GM12875 (cell line): ENCODE measurements around the gene NRDC.
"Not testable (repeated sequence)": the region's sequence is repeated elsewhere in the genome, so short reads cannot be mapped to it uniquely, and the experiment has no call there.

ENCODE experiments used
- H3K4me3 ChIP-seq: one replicate; pipeline ENCODE4 v1.5.1; 2011; ENCODE audit warnings: low read depth, low read length, control low read depth
- CTCF ChIP-seq: IDR thresholded peaks from 2 replicates; pipeline ENCODE4 v1.5.1; 2011; ENCODE audit warnings: low read depth, mild to moderate bottlenecking, control low read depth, inconsistent platforms, low read length, moderate library complexity, borderline replicate concordance; ENCODE audit not compliant: insufficient read depth

NRDC gene

GRCh38 chr1:51906306-51907078 is 28.0 kb upstream of the NRDC start:
- TF ChIP-seq CTCF = no peak
- H3K4me3 ChIP-seq = no peak overlapping the region

GRCh38 chr1:51902456-51902855 is 23.9 kb upstream of the NRDC start:
- no peak for TF ChIP-seq CTCF
- no peak overlapping the region for H3K4me3 ChIP-seq

- no peak overlapping the region for H3K4me3 ChIP-seq
- TF ChIP-seq CTCF = no peak
Measured at GRCh38 chr1:51901151-51901550, 22.6 kb upstream of the NRDC start.

- H3K4me3 ChIP-seq = no peak overlapping the region
- no peak for TF ChIP-seq CTCF
Measured at GRCh38 chr1:51899022-51899421, 20.5 kb upstream of the NRDC start.

- no peak for TF ChIP-seq CTCF
- no peak overlapping the region for H3K4me3 ChIP-seq
Measured at GRCh38 chr1:51898090-51898734, 19.7 kb upstream of the NRDC start.

GRCh38 chr1:51897699-51898031 is 19.1 kb upstream of the NRDC start:
- no peak for TF ChIP-seq CTCF
- H3K4me3 ChIP-seq = no peak overlapping the region

GRCh38 chr1:51894748-51895147 is 16.2 kb upstream of the NRDC start:
- not testable (repeated sequence) for H3K4me3 ChIP-seq
